ENCODE data around the gene FOXR1.
"Not testable (repeated sequence)": the region's sequence is repeated elsewhere in the genome, so short reads cannot be mapped to it uniquely, and the experiment has no call there.

FOXR1 gene

GRCh38 chr11:118947091-118947490 is 24.5 kb upstream of the FOXR1 start:
- no peak for DNase-seq (ENCODE audit: low spot score)

GRCh38 chr11:118948000-118948399 is 23.6 kb upstream of the FOXR1 start:
- no peak for DNase-seq (ENCODE audit: low spot score)

- no peak for DNase-seq (ENCODE audit: low spot score)
Observed at GRCh38 chr11:118953265-118953664, 18.3 kb upstream of the FOXR1 start.

- DNase-seq (ENCODE audit: low spot score), result not testable (repeated sequence)
Observed at GRCh38 chr11:118953976-118954375, 17.6 kb upstream of the FOXR1 start.

GRCh38 chr11:118956094-118956846 is 15.3 kb upstream of the FOXR1 start, which contains the start of gene UPK2:
Gene UPK2 (plus strand): TSS chr11:118956298. CDS start chr11:118956351, 53 bp downstream.
- peak; percentile 88 for DNase-seq (ENCODE audit: low spot score)

- DNase-seq (ENCODE audit: low spot score), result no peak
Observed at GRCh38 chr11:118956847-118957469, 14.6 kb upstream of the FOXR1 start.

GRCh38 chr11:118957549-118957948 is 14.0 kb upstream of the FOXR1 start:
- DNase-seq (ENCODE audit: low spot score), result no peak

- DNase-seq (ENCODE audit: low spot score), result no peak
Observed at GRCh38 chr11:118957968-118958367, 13.6 kb upstream of the FOXR1 start.

- DNase-seq (ENCODE audit: low spot score), result no peak
Observed at GRCh38 chr11:118958577-118958976, 13.0 kb upstream of the FOXR1 start.

- DNase-seq (ENCODE audit: low spot score), result no peak
Observed at GRCh38 chr11:118961189-118961588, 10.4 kb upstream of the FOXR1 start.

- DNase-seq (ENCODE audit: low spot score), result no peak
Observed at GRCh38 chr11:118961591-118961990, 10.0 kb upstream of the FOXR1 start.

- not testable (repeated sequence) for DNase-seq (ENCODE audit: low spot score)
Observed at GRCh38 chr11:118969508-118969907, 2.1 kb upstream of the FOXR1 start.

- no peak for DNase-seq (ENCODE audit: low spot score)
Observed at GRCh38 chr11:118973985-118974384, 2.4 kb downstream of the FOXR1 start.

GRCh38 chr11:118975771-118976709 is 4.5 kb downstream of the FOXR1 start:
- DNase-seq (ENCODE audit: low spot score), result no peak

GRCh38 chr11:118979434-118979833 is 7.9 kb downstream of the FOXR1 start:
- no peak for DNase-seq (ENCODE audit: low spot score)

GRCh38 chr11:118980191-118980881 is 8.8 kb downstream of the FOXR1 start:
- DNase-seq (ENCODE audit: low spot score), result no peak

GRCh38 chr11:118984337-118984736 is 12.8 kb downstream of the FOXR1 start:
- not testable (repeated sequence) for DNase-seq (ENCODE audit: low spot score)

- DNase-seq (ENCODE audit: low spot score), result no peak
Observed at GRCh38 chr11:118984825-118985224, 13.3 kb downstream of the FOXR1 start.

- no peak for DNase-seq (ENCODE audit: low spot score)
Observed at GRCh38 chr11:118988280-118988679, 16.7 kb downstream of the FOXR1 start.

GRCh38 chr11:118991486-118992038 is 20.0 kb downstream of the FOXR1 start:
- DNase-seq (ENCODE audit: low spot score), result not testable (repeated sequence)

- no peak for DNase-seq (ENCODE audit: low spot score)
Observed at GRCh38 chr11:118996926-118997626, 25.5 kb downstream of the FOXR1 start.
